Body of pancreas (tissue), 4 donors: ENCODE results near the gene KLHL11. TPM values are rescaled to one million over a fixed set of nuclear protein-coding genes. Genes with fewer than 3 reads are reported as not detected.
A peak's percentile ranks its signal among the peaks of the same experiment; 100 is the strongest.

Experiments
- ATAC-seq: fragments of 150-250 bp; one replicate; pipeline ENCODE4 v1.9.1; 2016
- DNase-seq, 4 donors: peaks; one replicate each; pipeline ENCODE4 v3.0.0-alpha.2; 2019
- H3K27ac ChIP-seq, 4 donors: fragments of 200-600 bp; sonication (generic); 1 replicate in 3 of 4; 2 replicates in 1 of 4; pipeline versions ENCODE4 v1.5.1 to v1.6.1; 2016 to 2019; ENCODE audit warnings: mild to moderate bottlenecking in 1 of 4, mixed read lengths in 1 of 4, moderate library complexity in 1 of 4
- H3K27me3 ChIP-seq, 2 donors: fragments of 200-600 bp; sonication (generic); one replicate each; pipeline ENCODE4 v1.6.0; 2016; ENCODE audit warnings: mild to moderate bottlenecking in 1 of 2
- H3K36me3 ChIP-seq, 2 donors: fragments of 200-600 bp; sonication (generic); replicated peaks in 1 of 2; 2 replicates each; pipeline ENCODE4 v1.5.1; 2016; ENCODE audit warnings: low read depth in 2 of 2; ENCODE audit not compliant: insufficient read depth in 1 of 2
- H3K4me1 ChIP-seq: fragments of 200-600 bp; sonication (generic); one replicate; pipeline ENCODE4 v1.6.0; 2016
- H3K4me3 ChIP-seq, 2 donors: fragments of 200-600 bp; sonication (generic); 1 replicate in 1 of 2; 2 replicates in 1 of 2; pipeline ENCODE4 v1.5.1; 2016 to 2019
- H3K9me3 ChIP-seq, 3 donors: fragments of 200-600 bp; sonication (generic); 1 replicate in 2 of 3; 2 replicates in 1 of 3; pipeline ENCODE4 v1.5.1; 2016
- POLR2A ChIP-seq, 3 donors: fragments of 450-650 bp; IDR thresholded peaks; one replicate each; pipeline ENCODE4 v1.6.1; 2016; ENCODE audit warnings: antibody characterized with exemption in 3 of 3, mild to moderate bottlenecking in 2 of 3
- WGBS, 2 donors: methylation state at CpG; one replicate each; pipeline ENCODE4 v1.1.5; 2017; 5-methylcytosine and 5-hydroxymethylcytosine counted together
- intact Hi-C: fragments of 100-400 bp; cut with DNase I; formaldehyde crosslinking; loops from one replicate; pipeline ENCODE4 v1.15.1; 2023
- total RNA-seq, 2 donors: library from RNA; depleted of rRNA; stranded (reverse); fragments of >200 nt; gene quantifications; one replicate each; pipeline ENCODE4 v1.1.0, GENCODE V29; 2016
- TF ChIP-seq, protein P1 (sequence below), 7 experiments: fragments of 450-650 bp in 4 of 7; fragments of 200-600 bp in 3 of 7; sonication (generic) in 3 of 7; IDR thresholded peaks; one replicate each; pipeline ENCODE4 v1.5.1; 2016 to 2019; ENCODE audit warnings: antibody characterized with exemption in 7 of 7

The KLHL11 gene
- total RNA-seq, 2 donors from 2014 or later, result 15.2 to 16.3 TPM

DNA sequence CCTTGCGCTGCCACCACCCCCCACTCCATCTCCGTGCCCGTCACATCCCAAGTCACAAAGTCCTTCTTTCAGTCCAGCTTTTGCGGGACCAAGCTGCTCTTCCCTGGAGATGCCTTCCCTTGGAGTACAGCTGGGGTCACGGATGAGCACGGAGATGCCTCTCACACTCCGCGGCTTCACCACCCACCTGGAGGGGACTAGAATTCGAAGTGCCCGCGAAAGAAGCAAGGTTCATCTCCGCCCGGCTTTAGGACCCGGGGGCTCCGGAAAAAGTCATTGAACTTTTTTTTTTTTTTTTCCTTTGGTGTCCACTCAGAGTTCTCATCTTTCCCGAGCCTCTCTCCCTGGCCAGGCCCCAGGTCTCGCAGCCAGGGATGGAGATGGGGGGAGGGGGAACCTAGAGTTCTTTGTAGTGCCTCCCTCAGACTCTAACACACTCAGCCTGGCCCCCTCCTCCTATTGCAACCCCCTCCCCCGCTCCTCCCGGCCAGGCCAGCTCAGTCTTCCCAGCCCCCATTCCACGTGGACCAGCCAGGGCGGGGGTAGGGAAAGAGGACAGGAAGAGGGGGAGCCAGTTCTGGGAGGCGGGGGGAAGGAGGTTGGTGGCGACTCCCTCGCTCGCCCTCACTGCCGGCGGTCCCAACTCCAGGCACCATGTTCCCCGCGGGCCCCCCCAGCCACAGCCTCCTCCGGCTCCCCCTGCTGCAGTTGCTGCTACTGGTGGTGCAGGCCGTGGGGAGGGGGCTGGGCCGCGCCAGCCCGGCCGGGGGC lies 52.7 kb downstream of the KLHL11 start, which contains the start of gene FKBP10:
Gene FKBP10, plus strand, starts transcription at position 624 of the 771 bp plus-strand sequence. Its CDS starts 31 bp downstream, at position 655.
- no peaks in the 10 kb centered on the region for H3K36me3 ChIP-seq
- peak within 1 kb of the TSS; percentile 53 to 80 (median 76) for H3K27ac ChIP-seq
- TF ChIP-seq, protein P1, sequence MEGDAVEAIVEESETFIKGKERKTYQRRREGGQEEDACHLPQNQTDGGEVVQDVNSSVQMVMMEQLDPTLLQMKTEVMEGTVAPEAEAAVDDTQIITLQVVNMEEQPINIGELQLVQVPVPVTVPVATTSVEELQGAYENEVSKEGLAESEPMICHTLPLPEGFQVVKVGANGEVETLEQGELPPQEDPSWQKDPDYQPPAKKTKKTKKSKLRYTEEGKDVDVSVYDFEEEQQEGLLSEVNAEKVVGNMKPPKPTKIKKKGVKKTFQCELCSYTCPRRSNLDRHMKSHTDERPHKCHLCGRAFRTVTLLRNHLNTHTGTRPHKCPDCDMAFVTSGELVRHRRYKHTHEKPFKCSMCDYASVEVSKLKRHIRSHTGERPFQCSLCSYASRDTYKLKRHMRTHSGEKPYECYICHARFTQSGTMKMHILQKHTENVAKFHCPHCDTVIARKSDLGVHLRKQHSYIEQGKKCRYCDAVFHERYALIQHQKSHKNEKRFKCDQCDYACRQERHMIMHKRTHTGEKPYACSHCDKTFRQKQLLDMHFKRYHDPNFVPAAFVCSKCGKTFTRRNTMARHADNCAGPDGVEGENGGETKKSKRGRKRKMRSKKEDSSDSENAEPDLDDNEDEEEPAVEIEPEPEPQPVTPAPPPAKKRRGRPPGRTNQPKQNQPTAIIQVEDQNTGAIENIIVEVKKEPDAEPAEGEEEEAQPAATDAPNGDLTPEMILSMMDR (IDR thresholded peaks at IDR 0.05), result no peak
- no peak for TF ChIP-seq POLR2A (IDR thresholded peaks at IDR 0.05)
- H3K4me3 ChIP-seq, result peak within 1 kb of the TSS; percentile 13 to 49
- H3K4me1 ChIP-seq, result peaks cover 37% of the 10 kb centered on the region
- WGBS, 2 donors, result 2 to 6% methylated on average over 17 to 35 of the region's 35 CpGs
- ATAC-seq, result peak; percentile 22
- H3K9me3 ChIP-seq, result no peaks in the 10 kb centered on the region
- intact Hi-C loops, result no loop called here
- H3K27me3 ChIP-seq, result no peaks in the 10 kb centered on the region
- peak; percentile 43 to 73 (median 62) for DNase-seq

DNA sequence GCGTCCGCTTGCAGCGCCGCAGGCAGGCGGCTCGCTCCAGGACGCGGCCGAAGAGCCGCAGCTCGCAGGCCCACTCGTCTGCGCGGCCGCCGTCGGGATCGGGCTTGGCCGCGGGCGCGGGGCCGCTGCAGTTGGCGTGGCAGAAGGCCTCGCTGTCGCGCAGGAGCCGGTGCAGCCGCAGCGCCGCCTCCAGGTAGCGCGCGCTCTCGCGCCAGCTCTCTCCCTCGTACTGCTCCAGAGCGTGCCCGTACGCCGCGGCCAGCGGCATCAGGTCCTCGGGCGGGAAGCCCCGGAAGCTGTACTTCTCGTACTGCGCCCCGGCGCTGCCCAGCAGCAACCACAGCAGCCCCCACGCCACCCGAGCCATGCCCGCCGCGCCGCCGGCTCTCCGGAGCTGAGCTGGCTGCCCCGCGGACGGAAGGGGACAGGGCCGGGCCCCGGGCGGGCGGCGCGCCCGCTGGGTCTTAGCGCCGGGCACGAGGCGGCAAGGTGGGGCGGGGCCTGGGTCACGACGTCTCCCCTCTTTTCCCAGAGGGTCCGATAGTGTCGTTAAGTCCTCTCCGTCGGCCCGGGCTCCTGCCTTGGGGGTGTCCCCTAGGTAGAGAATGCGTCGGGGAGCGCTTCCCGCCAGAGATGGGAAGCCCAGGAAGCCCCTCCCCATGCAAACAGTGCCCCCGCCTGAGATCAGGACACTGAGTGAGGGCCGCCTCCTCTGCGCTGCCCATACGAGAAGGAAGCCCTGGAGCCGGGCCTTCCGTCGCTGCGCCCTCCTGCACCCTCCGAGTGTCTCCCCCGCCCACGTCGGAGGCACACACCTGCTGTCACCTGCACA lies 53.5 kb downstream of the KLHL11 start, which contains the start of gene P3H4:
Gene P3H4, minus strand, starts transcription at position 401 of the 832 bp plus-strand sequence. Its CDS starts 34 bp downstream, at position 367.
- H3K4me3 ChIP-seq, result peak within 1 kb of the TSS; percentile 13 to 49
- no peaks in the 10 kb centered on the region for H3K27me3 ChIP-seq
- 1% methylated on average over 77 of the region's 96 CpGs; no CpG with 5 or more reads in 1 of the 2 donors for WGBS, 2 donors
- intact Hi-C loops, result no loop called here
- no peaks in the 10 kb centered on the region for H3K36me3 ChIP-seq
- peak; percentile 82 to 90 (median 84) for DNase-seq
- TF ChIP-seq, protein P1 (IDR thresholded peaks at IDR 0.05), result peak; percentile 50 to 89 (median 69)
- peak; percentile 54 to 67 (median 59) for TF ChIP-seq POLR2A (IDR thresholded peaks at IDR 0.05)
- peak within 1 kb of the TSS; percentile 53 to 80 (median 76) for H3K27ac ChIP-seq
- H3K4me1 ChIP-seq, result peaks cover 37% of the 10 kb centered on the region
- H3K9me3 ChIP-seq, result no peaks in the 10 kb centered on the region
- peak; percentile 90 for ATAC-seq

DNA sequence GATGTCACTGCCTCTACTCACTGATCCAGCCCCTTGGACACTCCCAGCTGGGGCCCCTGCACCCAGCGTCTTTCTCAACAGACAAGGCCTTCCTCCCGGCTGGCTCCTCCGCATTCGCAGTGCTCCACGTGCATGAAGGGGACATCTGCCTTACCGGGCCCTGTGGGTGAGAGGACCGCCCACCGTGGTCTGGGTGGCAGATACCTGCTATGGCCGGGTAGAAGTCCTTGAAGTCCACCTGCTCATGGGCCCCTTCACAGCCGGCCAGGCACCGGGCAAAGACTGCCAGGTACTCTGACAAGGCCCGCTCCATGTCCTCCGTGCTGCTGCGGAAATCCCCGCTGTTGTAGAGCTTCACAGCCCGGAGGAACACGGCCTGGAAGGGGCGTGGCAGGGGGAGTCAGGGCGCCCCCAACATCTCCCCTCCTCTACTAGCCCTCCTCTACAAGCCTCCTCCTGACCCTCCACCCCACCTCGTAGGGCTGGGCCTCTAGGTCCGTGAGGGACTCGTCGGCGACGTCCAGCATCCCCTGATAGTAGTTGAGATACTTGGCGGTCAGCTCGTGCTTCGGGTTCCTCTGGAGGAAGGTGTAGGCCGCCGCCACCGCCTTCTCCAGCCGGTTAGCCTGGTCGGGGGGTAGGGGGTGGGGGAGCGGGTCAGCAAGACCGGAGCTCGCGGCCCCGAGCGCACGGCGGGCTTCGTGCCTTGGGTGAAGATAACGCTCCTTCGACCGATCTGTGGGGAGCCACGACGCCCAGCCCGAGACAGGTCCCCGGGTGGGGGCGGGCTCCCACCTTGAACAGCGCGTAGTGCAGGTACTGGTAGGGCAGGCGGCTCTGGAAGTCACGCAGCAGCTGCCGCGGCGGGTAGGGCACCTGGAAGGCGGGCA lies 54.3 kb downstream of the KLHL11 start:
- TF ChIP-seq, protein P1 (IDR thresholded peaks at IDR 0.05), result no peak
- no peak for TF ChIP-seq POLR2A (IDR thresholded peaks at IDR 0.05)

DNA sequence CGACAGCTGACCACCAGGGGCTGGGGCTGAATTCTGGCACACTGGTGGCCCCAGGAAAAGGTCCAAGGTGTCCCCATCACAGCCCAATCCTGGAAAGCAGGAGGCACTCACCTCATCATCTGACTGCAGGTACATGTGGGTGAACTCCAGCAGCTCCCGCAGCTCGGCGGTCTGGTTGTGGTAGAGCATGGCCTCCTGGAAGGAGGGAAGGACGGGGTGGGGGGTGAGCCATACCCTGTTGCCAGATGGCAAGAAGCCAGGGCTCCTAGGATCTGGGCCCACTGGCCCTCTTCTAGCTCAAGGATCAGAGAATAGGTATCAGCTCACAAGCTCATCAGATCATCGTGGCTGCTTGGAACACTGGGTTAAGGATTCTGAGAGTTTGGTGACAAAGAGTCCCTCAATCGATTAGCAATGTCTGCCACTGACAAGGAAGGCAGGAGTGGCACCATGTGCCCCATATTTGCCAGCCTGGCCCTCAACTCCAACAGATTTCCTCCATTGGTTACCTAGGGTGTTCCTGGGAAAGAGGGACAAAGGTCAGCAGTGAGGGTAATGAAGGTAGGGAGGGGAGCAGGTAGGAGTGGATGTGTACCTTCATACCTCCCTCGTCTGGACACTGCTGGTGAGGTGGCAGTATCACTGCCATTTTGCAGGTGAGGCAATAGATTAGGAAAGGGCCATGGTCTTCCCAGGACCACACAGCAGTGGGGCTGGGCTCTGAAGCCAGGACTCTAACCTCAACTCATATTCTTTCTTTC lies 58.4 kb downstream of the KLHL11 start:
- 76 to 77% methylated on average over 3 to 8 of the region's 8 CpGs for WGBS, 2 donors
- TF ChIP-seq, protein P1 (IDR thresholded peaks at IDR 0.05), result no peak
- TF ChIP-seq POLR2A (IDR thresholded peaks at IDR 0.05), result no peak
- ATAC-seq (no peak), DNase-seq (no peak)
- Histone ChIP-seq H3K4me3 (no peak overlapping the region), H3K9me3 (no peaks in the 10 kb centered on the region), H3K27me3 (no peaks in the 10 kb centered on the region), H3K36me3 (peaks cover 0 to 2% of the 10 kb centered on the region in 2 donors), H3K27ac (no peak overlapping the region), H3K4me1 (peaks cover 23% of the 10 kb centered on the region)
- intact Hi-C loops, result no loop called here

More for the DNA sequence above, 54.3 kb downstream of the KLHL11 start:
- peak; percentile 38 for ATAC-seq
- Histone ChIP-seq H3K9me3 (no peaks in the 10 kb centered on the region), H3K36me3 (no peaks in the 10 kb centered on the region), H3K4me3 (peak overlapping the region; percentile 13 to 49), H3K27ac (peak overlapping the region; percentile 53 to 80 (median 76)), H3K4me1 (peaks cover 37% of the 10 kb centered on the region), H3K27me3 (no peaks in the 10 kb centered on the region)
- 12 to 70% methylated on average over 7 to 57 of the region's 58 CpGs for WGBS, 2 donors
- DNase-seq, result peak; percentile 26 to 52 (median 35)
- intact Hi-C loops, result no loop called here
